GM12864 (cell line): ENCODE measurements around the gene PTPRO.

ENCODE experiments used
- DNase-seq: peaks from one replicate; pipeline ENCODE4 v3.0.0-alpha.2; 2011; ENCODE audit warnings: low read depth
- H3K4me3 ChIP-seq: 2 replicates; pipeline ENCODE4 v1.5.1; 2011; ENCODE audit warnings: mild to moderate bottlenecking, low read depth, low read length, control low read depth
- TF ChIP-seq, protein P1 (sequence below): IDR thresholded peaks from 2 replicates; pipeline ENCODE4 v1.5.1; 2011; ENCODE audit warnings: low read depth, mild to moderate bottlenecking, moderate library complexity, low read length, control low read depth, inconsistent platforms; ENCODE audit errors: missing control alignments

The PTPRO gene

DNA sequence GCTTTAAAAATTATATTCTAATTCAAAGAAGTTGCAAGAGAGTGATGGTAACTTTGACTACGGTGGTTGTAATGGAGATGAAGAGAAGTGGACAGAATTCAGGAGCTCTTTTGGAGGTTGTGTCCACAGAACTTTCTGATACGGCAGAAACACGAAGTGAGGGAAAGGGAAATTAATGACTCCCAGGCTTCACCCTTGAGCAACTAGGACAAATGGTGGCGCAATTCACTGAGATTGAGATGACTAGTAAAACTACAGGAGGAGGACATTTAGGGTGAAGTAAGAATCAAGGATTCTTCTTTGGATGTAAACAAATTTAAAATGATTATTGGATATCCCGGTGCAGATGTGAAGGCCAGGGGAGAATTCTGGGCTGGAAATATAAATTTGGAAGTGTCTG lies 212.6 kb downstream of the PTPRO start:
- no peak overlapping the region for H3K4me3 ChIP-seq
- no peak for DNase-seq
- TF ChIP-seq, protein P1, sequence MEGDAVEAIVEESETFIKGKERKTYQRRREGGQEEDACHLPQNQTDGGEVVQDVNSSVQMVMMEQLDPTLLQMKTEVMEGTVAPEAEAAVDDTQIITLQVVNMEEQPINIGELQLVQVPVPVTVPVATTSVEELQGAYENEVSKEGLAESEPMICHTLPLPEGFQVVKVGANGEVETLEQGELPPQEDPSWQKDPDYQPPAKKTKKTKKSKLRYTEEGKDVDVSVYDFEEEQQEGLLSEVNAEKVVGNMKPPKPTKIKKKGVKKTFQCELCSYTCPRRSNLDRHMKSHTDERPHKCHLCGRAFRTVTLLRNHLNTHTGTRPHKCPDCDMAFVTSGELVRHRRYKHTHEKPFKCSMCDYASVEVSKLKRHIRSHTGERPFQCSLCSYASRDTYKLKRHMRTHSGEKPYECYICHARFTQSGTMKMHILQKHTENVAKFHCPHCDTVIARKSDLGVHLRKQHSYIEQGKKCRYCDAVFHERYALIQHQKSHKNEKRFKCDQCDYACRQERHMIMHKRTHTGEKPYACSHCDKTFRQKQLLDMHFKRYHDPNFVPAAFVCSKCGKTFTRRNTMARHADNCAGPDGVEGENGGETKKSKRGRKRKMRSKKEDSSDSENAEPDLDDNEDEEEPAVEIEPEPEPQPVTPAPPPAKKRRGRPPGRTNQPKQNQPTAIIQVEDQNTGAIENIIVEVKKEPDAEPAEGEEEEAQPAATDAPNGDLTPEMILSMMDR = no peak

GRCh38 chr12:15535352-15535781 lies 213.1 kb downstream of the PTPRO start:
- H3K4me3 ChIP-seq = no peak overlapping the region
- TF ChIP-seq, protein P1 = no peak
- no peak for DNase-seq

GRCh38 chr12:15536446-15536845 lies 214.1 kb downstream of the PTPRO start:
- no peak overlapping the region for H3K4me3 ChIP-seq
- TF ChIP-seq, protein P1 = no peak
- DNase-seq = no peak

DNA sequence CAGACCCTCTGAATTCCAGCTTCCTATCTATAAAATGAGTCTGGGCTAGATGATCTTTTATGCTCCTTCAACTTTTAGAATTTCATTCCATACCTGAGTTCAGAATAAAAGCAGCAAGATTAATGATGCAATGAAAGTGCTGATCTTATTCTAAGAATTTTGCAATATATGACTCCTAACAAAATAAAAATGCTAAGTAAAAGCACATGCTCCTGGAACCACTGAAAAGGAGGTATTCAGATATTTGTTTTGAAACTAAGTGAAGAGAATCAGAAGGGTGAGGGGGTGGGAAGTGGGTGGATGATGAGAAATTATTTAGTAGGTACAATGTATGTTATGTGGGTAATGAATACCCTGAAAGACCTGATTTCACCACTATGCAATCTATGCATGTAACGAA lies 216.6 kb downstream of the PTPRO start:
- DNase-seq = no peak
- TF ChIP-seq, protein P1 = no peak
- no peak overlapping the region for H3K4me3 ChIP-seq

DNA sequence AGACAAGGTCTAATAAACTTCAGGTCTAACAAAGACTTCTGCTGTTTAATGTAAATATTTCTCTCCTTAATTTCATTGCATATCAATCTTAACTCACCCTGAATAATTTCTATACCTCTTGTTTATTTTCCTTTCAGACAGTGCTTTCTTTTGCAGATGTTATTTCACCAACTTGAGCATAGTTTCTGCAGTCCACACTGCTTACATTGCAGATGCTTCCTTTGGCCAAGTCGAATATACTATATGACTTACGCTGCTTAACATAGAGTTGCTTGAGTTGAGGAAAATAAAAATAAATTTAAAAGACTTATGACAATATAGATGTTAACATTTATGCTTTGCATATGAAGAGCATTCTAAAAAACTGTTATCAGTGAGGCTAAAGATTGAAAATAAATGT lies 217.7 kb downstream of the PTPRO start:
- no peak for DNase-seq
- H3K4me3 ChIP-seq = no peak overlapping the region
- TF ChIP-seq, protein P1 = no peak

GRCh38 chr12:15540469-15540872 lies 218.2 kb downstream of the PTPRO start:
- TF ChIP-seq, protein P1 = no peak
- H3K4me3 ChIP-seq = no peak overlapping the region
- DNase-seq = no peak

DNA sequence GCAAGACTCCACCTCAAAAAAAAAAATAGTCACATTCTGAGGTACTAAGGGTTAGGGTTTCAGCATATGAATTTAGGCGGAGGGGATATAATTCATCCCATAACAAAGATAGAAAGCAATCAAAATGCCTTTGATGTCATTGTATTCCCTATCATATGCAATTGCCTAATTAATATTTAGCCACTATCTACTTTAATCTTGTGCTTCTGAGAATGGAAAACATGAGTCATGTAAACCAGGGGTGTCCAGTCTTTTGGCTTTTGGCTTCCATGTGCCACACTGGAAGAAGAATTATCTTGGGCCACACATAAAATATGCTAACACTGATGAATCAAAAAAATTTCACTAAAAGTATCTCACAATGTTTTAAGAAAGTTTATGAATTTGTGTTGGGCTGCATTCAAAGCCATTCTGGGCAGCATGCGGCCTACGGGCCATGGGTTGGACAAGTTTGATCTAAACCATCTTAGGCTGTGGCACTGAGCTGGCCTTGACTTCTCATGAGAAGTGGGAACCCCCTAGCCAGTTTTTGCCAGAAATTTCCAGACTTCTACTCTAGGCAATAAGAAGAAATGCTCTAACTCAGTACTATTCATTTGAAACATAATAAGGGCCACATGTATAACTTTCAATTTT lies 219.8 kb downstream of the PTPRO start:
- no peak overlapping the region for H3K4me3 ChIP-seq
- TF ChIP-seq, protein P1 = no peak
- DNase-seq = no peak
